SK-N-SH (cell line): ENCODE measurements around the gene GRIA1. TPM values are rescaled to one million over a fixed set of nuclear protein-coding genes. Genes with fewer than 3 reads are reported as not detected.

Source experiments
- CTCF ChIA-PET: fragments of 300-600, 350-600 bp; formaldehyde crosslinking; extraction: SDS; loops from one replicate; lab custom pipeline; 2021; lab: Yijun Ruan, JAX
- POLR2A ChIA-PET: fragments of 350-600 bp; sonication (Branson Sonifier 250); formaldehyde crosslinking; extraction: SDS; loops from one replicate; lab custom pipeline; 2020; ENCODE audit warnings: antibody characterized with exemption, inconsistent platforms; lab: Yijun Ruan, JAX
- DNase-seq: peaks from one replicate; pipeline ENCODE4 v3.0.0; 2012
- H2AFZ ChIP-seq: fragments of 200-600 bp; sonication (generic); 2 replicates; pipeline ENCODE4 v1.8.1; 2016; ENCODE audit warnings: antibody characterized with exemption, mild to moderate bottlenecking, low read depth
- H3F3A ChIP-seq: fragments of 200-600 bp; sonication (generic); replicated peaks from 2 replicates; pipeline ENCODE3; 2016; ENCODE audit warnings: antibody characterized with exemption, mild to moderate bottlenecking; ENCODE audit not compliant: insufficient read depth
- H3K27ac ChIP-seq, 2 experiments: fragments of 200-500 bp in 1 of 2; fragments of 200-600 bp in 1 of 2; sonication (Bioruptor generic) in 1 of 2; sonication (generic), shearing (Covaris generic) in 1 of 2; 2 replicates each; pipeline versions ENCODE4 v1.5.1 to v1.6.1; 2014 to 2016; ENCODE audit warnings: low read depth in 2 of 2, inconsistent platforms in 1 of 2, low read length in 1 of 2, mild to moderate bottlenecking in 1 of 2, mixed read lengths in 1 of 2
- H3K27me3 ChIP-seq: fragments of 200-600 bp; sonication (generic), shearing (Covaris generic); 2 replicates; pipeline ENCODE4 v1.6.1; 2016; ENCODE audit warnings: mixed run types; ENCODE audit not compliant: insufficient read depth
- H3K36me3 ChIP-seq, 2 experiments: fragments of 200-500 bp in 1 of 2; fragments of 200-600 bp in 1 of 2; sonication (Bioruptor generic) in 1 of 2; sonication (generic) in 1 of 2; replicated peaks in 1 of 2; 2 replicates each; pipeline versions ENCODE3 to v1.5.1; 2014 to 2016; ENCODE audit warnings: low read length in 1 of 2, mild to moderate bottlenecking in 1 of 2; ENCODE audit not compliant: insufficient read depth in 2 of 2, control insufficient read depth in 1 of 2
- H3K4me1 ChIP-seq, 2 experiments: fragments of 200-500 bp in 1 of 2; fragments of 200-600 bp in 1 of 2; sonication (Bioruptor generic) in 1 of 2; sonication (generic), shearing (Covaris generic) in 1 of 2; 2 replicates each; pipeline versions ENCODE4 v1.5.1 to v1.6.1; 2014 to 2016; ENCODE audit warnings: low read depth in 1 of 2, low read length in 1 of 2, mixed run types in 1 of 2; ENCODE audit not compliant: insufficient read depth in 2 of 2, control insufficient read depth in 1 of 2
- H3K4me2 ChIP-seq: fragments of 200-600 bp; sonication (generic), shearing (Covaris generic); 2 replicates; pipeline ENCODE4 v1.6.1; 2017; ENCODE audit warnings: mixed run types
- H3K4me3 ChIP-seq, 2 experiments: fragments of 200-500 bp in 1 of 2; fragments of 200-600 bp in 1 of 2; sonication (Bioruptor generic) in 1 of 2; sonication (generic), shearing (Covaris generic) in 1 of 2; 2 replicates each; pipeline versions ENCODE4 v1.5.1 to v1.8.1; 2014 to 2016; ENCODE audit warnings: low read depth in 2 of 2, inconsistent platforms in 1 of 2, low read length in 1 of 2, mild to moderate bottlenecking in 1 of 2, mixed read lengths in 1 of 2, moderate library complexity in 1 of 2
- H3K79me2 ChIP-seq: fragments of 200-600 bp; sonication (generic); 2 replicates; pipeline ENCODE4 v1.8.1; 2017; ENCODE audit warnings: mild to moderate bottlenecking; ENCODE audit not compliant: insufficient read depth
- H3K9ac ChIP-seq: fragments of 200-600 bp; sonication (generic); 2 replicates; pipeline ENCODE4 v1.6.1; 2017; ENCODE audit warnings: mixed run types
- H3K9me2 ChIP-seq: fragments of 200-600 bp; sonication (generic); 2 replicates; pipeline ENCODE4 v1.6.1; 2017; ENCODE audit warnings: mixed run types
- H3K9me3 ChIP-seq: fragments of 200-600 bp; sonication (generic); 2 replicates; pipeline ENCODE4 v1.6.1; 2017; ENCODE audit warnings: mixed run types, mild to moderate bottlenecking, moderate library complexity
- H4K20me1 ChIP-seq: fragments of 200-600 bp; sonication (generic); 2 replicates; pipeline ENCODE4 v1.6.1; 2017; ENCODE audit warnings: mild to moderate bottlenecking, mixed run types; ENCODE audit not compliant: insufficient read depth
- CHD2 ChIP-seq: fragments of 150-350 bp; IDR thresholded peaks from 2 replicates; pipeline ENCODE4 v1.6.1; 2018; ENCODE audit warnings: low read length; ENCODE audit not compliant: partially characterized antibody
- EP300 ChIP-seq, 2 experiments: IDR thresholded peaks; 2 replicates each; pipeline versions ENCODE4 v1.4.0 to v1.6.1; 2012; ENCODE audit warnings: borderline replicate concordance in 1 of 2, low read depth in 1 of 2, low read length in 1 of 2
- JUND ChIP-seq: IDR thresholded peaks from 2 replicates; pipeline ENCODE4 v1.4.0; 2012
- NRF1 ChIP-seq: IDR thresholded peaks from 2 replicates; pipeline ENCODE4 v1.6.1; 2012; ENCODE audit warnings: low read depth, mild to moderate bottlenecking, low read length
- POLR2AphosphoS5 ChIP-seq: IDR thresholded peaks from 2 replicates; pipeline ENCODE4 v1.6.1; 2012; ENCODE audit warnings: low read depth, low read length
- RFX5 ChIP-seq: IDR thresholded peaks from 2 replicates; pipeline ENCODE4 v1.6.1; 2012; ENCODE audit warnings: mild to moderate bottlenecking, improper control_type of control experiment, low read length
- SMC3 ChIP-seq: IDR thresholded peaks from 2 replicates; pipeline ENCODE4 v1.6.1; 2012; ENCODE audit warnings: low read depth, low read length, improper control_type of control experiment
- TCF12 ChIP-seq: IDR thresholded peaks from 2 replicates; pipeline ENCODE4 v1.4.0; 2012
- TEAD4 ChIP-seq: IDR thresholded peaks from 2 replicates; pipeline ENCODE4 v1.4.0; 2012; ENCODE audit warnings: mild to moderate bottlenecking, borderline replicate concordance; ENCODE audit not compliant: insufficient read depth
- USF2 ChIP-seq: fragments of 150-350 bp; IDR thresholded peaks from 2 replicates; pipeline ENCODE4 v1.6.1; 2017; ENCODE audit warnings: antibody characterized with exemption, low read length, low read depth, borderline replicate concordance
- WGBS: methylation state at CpG from one replicate; pipeline ENCODE4 v1.1.6; 2017; ENCODE audit warnings: low lambda C conversion rate; 5-methylcytosine and 5-hydroxymethylcytosine counted together
- polyA plus RNA-seq, 3 experiments: library from polyadenylated mRNA; depleted of rRNA; stranded (reverse); fragments of >200 nt; gene quantifications; 2 replicates each; pipeline ENCODE4 v1.2.3, GENCODE V29; 2012

GRIA1 gene
- polyA plus RNA-seq, 1 of the 3 experiments (the other 2 are of a cell fraction), result 0.35 TPM

- ChIA-PET POLR2A (no interaction called here), CTCF (interaction anchor here (0.8 to 1.3 kb wide), 2 partner anchors 12 to 481 kb away, joined by 3 to 5 read pairs; no protein-coding TSS in a partner anchor)
- H3K9me3 ChIP-seq, result no peaks in the 10 kb centered on the region
- no peaks in the 10 kb centered on the region for H3K79me2 ChIP-seq
- H3K36me3 ChIP-seq, result no peaks in the 10 kb centered on the region
- no peaks in the 10 kb centered on the region for H4K20me1 ChIP-seq
- H2AFZ ChIP-seq, result no peak overlapping the region
- no peak for DNase-seq
- H3F3A ChIP-seq, result no peaks in the 10 kb centered on the region
- no peak overlapping the region for H3K27ac ChIP-seq
- no peak overlapping the region for H3K4me2 ChIP-seq
- 66% methylated on average over 4 of the region's 4 CpGs for WGBS
- no peaks in the 10 kb centered on the region for H3K9me2 ChIP-seq
- H3K27me3 ChIP-seq, result no peaks in the 10 kb centered on the region
- no peak overlapping the region for H3K9ac ChIP-seq
- no peak overlapping the region for H3K4me3 ChIP-seq
- peaks cover 0 to 3% of the 10 kb centered on the region in 2 experiments; a peak in 1 of 4 replicates for H3K4me1 ChIP-seq
- TF ChIP-seq TEAD4 (no peak), NRF1 (no peak), RFX5 (no peak), CHD2 (no peak), TCF12 (no peak), JUND (no peak)
Observed at GRCh38 chr5:153483482-153483881, 7.0 kb upstream of the GRIA1 start.

- no peak overlapping the region for H3K4me2 ChIP-seq
- H3K9ac ChIP-seq, result no peak overlapping the region
- WGBS, result 19% methylated on average over 2 of the region's 2 CpGs
- peaks cover 0 to 3% of the 10 kb centered on the region in 2 experiments; a peak in 1 of 4 replicates for H3K4me1 ChIP-seq
- no peaks in the 10 kb centered on the region for H4K20me1 ChIP-seq
- H3K9me2 ChIP-seq, result no peaks in the 10 kb centered on the region
- H3K4me3 ChIP-seq, result no peak overlapping the region
- H3F3A ChIP-seq, result no peaks in the 10 kb centered on the region
- no peaks in the 10 kb centered on the region for H3K36me3 ChIP-seq
- peak; percentile 8 for DNase-seq
- ChIA-PET CTCF (interaction anchor here (1.6 kb wide), 1 partner anchor 479 kb away, joined by 5 read pairs; no protein-coding TSS in a partner anchor), POLR2A (no interaction called here)
- no peak for TF ChIP-seq USF2
- no peak for TF ChIP-seq SMC3
- no peak for TF ChIP-seq POLR2AphosphoS5
- TF ChIP-seq EP300 (IDR thresholded peaks at IDR 0.05; ENCODE audit: borderline replicate concordance in 1 of 2, low read depth in 1 of 2, low read length in 1 of 2), result no peak
- no peaks in the 10 kb centered on the region for H3K27me3 ChIP-seq
- H3K27ac ChIP-seq, result no peak overlapping the region
- H3K9me3 ChIP-seq, result no peaks in the 10 kb centered on the region
- H3K79me2 ChIP-seq, result no peaks in the 10 kb centered on the region
- H2AFZ ChIP-seq, result no peak overlapping the region
Observed at GRCh38 chr5:153485641-153486040, 4.8 kb upstream of the GRIA1 start.

GRCh38 chr5:153486771-153487170, 3.7 kb upstream of the GRIA1 start:
- Histone ChIP-seq H4K20me1 (no peaks in the 10 kb centered on the region), H3K9ac (no peak overlapping the region), H3K4me1 (peaks cover 0 to 3% of the 10 kb centered on the region in 2 experiments; a peak in 1 of 4 replicates), H3K27ac (no peak overlapping the region), H3K4me3 (no peak overlapping the region), H3K4me2 (no peak overlapping the region), H3K9me3 (no peaks in the 10 kb centered on the region), H3F3A (no peaks in the 10 kb centered on the region), H3K9me2 (no peaks in the 10 kb centered on the region), H3K27me3 (no peaks in the 10 kb centered on the region), H3K36me3 (no peaks in the 10 kb centered on the region), H2AFZ (no peak overlapping the region), H3K79me2 (no peaks in the 10 kb centered on the region)
- CTCF ChIA-PET, result interaction anchor here (1.5 kb wide), 1 partner anchor 478 kb away, joined by 3 read pairs; no protein-coding TSS in a partner anchor
- POLR2A ChIA-PET, result no interaction called here
- no peak for DNase-seq
- WGBS, result 46% methylated on average over 2 of the region's 2 CpGs
- TF ChIP-seq USF2, result no peak
- TF ChIP-seq SMC3, result no peak
